HEK293T (cell line): ENCODE data around the gene ATP6V0C.

ENCODE experiments used
- CTCF ChIA-PET: fragments of 350-600 bp; formaldehyde crosslinking; extraction: SDS; loops from one replicate; lab custom pipeline; 2021; ENCODE audit warnings: antibody characterized with exemption, inconsistent platforms; lab: Yijun Ruan, JAX
- POLR2A ChIA-PET: fragments of 350-600 bp; formaldehyde crosslinking; extraction: SDS; loops from one replicate; lab custom pipeline; 2020; ENCODE audit warnings: antibody characterized with exemption, inconsistent platforms; lab: Yijun Ruan, JAX
- DNase-seq: peaks from one replicate; pipeline ENCODE4 v3.0.0; 2012; ENCODE audit warnings: mixed read lengths; ENCODE audit errors: extremely low spot score
- ARNT ChIP-seq: fragments of 450-650 bp; IDR thresholded peaks from 2 replicates; pipeline ENCODE4 v1.6.1; 2017; ENCODE audit warnings: mild to moderate bottlenecking
- BHLHE40 ChIP-seq: fragments of 450-650 bp; IDR thresholded peaks from 2 replicates; pipeline ENCODE4 v1.6.1; 2016; ENCODE audit warnings: mild to moderate bottlenecking, moderate library complexity, borderline replicate concordance
- CTBP1 ChIP-seq: fragments of 450-650 bp; IDR thresholded peaks from 2 replicates; pipeline ENCODE4 v1.6.1; 2016; ENCODE audit warnings: borderline replicate concordance
- ELF4 ChIP-seq: fragments of 450-650 bp; IDR thresholded peaks from 2 replicates; pipeline ENCODE4 v1.6.1; 2017; ENCODE audit warnings: antibody characterized with exemption
- FOXA1 ChIP-seq: fragments of 450-650 bp; IDR thresholded peaks from 2 replicates; pipeline ENCODE4 v1.6.1; 2016; ENCODE audit warnings: mild to moderate bottlenecking
- FOXM1 ChIP-seq: fragments of 450-650 bp; IDR thresholded peaks from 2 replicates; pipeline ENCODE4 v1.6.1; 2017; ENCODE audit warnings: mild to moderate bottlenecking, borderline replicate concordance
- HDGF ChIP-seq: fragments of 450-650 bp; IDR thresholded peaks from 2 replicates; pipeline ENCODE4 v1.6.1; 2017; ENCODE audit warnings: antibody characterized with exemption, borderline replicate concordance
- L3MBTL2 ChIP-seq: fragments of 450-650 bp; conservative IDR thresholded peaks from 2 replicates; pipeline ENCODE4 v1.6.1; 2016; ENCODE audit warnings: mild to moderate bottlenecking
- LEF1 ChIP-seq: fragments of 450-650 bp; IDR thresholded peaks from 2 replicates; pipeline ENCODE4 v1.6.1; 2017; ENCODE audit warnings: mild to moderate bottlenecking, borderline replicate concordance
- NFRKB ChIP-seq: fragments of 450-650 bp; IDR thresholded peaks from 2 replicates; pipeline ENCODE4 v1.6.1; 2016; ENCODE audit warnings: mild to moderate bottlenecking, moderate library complexity
- PKNOX1 ChIP-seq: fragments of 450-650 bp; IDR thresholded peaks from 2 replicates; pipeline ENCODE4 v1.6.1; 2016
- SP1 ChIP-seq: fragments of 450-650 bp; IDR thresholded peaks from 2 replicates; pipeline ENCODE4 v1.6.1; 2017
- SUZ12 ChIP-seq: fragments of 450-650 bp; IDR thresholded peaks from 2 replicates; pipeline ENCODE4 v1.6.1; 2016; ENCODE audit warnings: mild to moderate bottlenecking
- TARDBP ChIP-seq: fragments of 450-650 bp; IDR thresholded peaks from 2 replicates; pipeline ENCODE4 v1.6.1; 2016
- ZNF384 ChIP-seq: fragments of 450-650 bp; IDR thresholded peaks from 2 replicates; pipeline ENCODE4 v1.6.1; 2016

ATP6V0C gene

GRCh38 chr16:2512735-2513404 lies 882 bp upstream of the ATP6V0C start:
- CTCF ChIA-PET, result interaction anchor here (0.6 to 1.0 kb wide), 2 partner anchors 12 to 414 kb away, joined by 3 read pairs; no protein-coding TSS in a partner anchor
- TF ChIP-seq TARDBP, result no peak
- TF ChIP-seq CTBP1, result no peak
- no peak for TF ChIP-seq ZNF384
- no peak for TF ChIP-seq BHLHE40
- POLR2A ChIA-PET, result interaction anchor here (0.6 to 2.3 kb wide), 6 partner anchors 8 to 53 kb away, joined by 3 to 6 read pairs (median 4); partner anchors contain the start of genes PDPK1, TBC1D24 and TEDC2
- DNase-seq, result no peak

- POLR2A ChIA-PET, result interaction anchor here (0.6 to 2.3 kb wide), 6 partner anchors 13 to 55 kb away, joined by 3 to 6 read pairs (median 3); partner anchors contain the start of genes CEMP1, PDPK1 and TEDC2
- CTCF ChIA-PET, result no interaction called here
These were observed 804 bp downstream of the ATP6V0C start for GRCh38 chr16:2514333-2515179.

GRCh38 chr16:2515180-2515851 lies 1.6 kb downstream of the ATP6V0C start:
- TF ChIP-seq HDGF (no peak), FOXA1 (no peak), ARNT (no peak), CTBP1 (no peak), PKNOX1 (peak; percentile 75)
- DNase-seq, result no peak
- ChIA-PET CTCF (interaction anchor here (0.6 kb wide), 3 partner anchors 9 to 59 kb away, joined by 3 to 6 read pairs (median 4); no protein-coding TSS in a partner anchor), POLR2A (interaction anchor here (0.6 to 2.3 kb wide), 5 partner anchors 14 to 56 kb away, joined by 3 to 6 read pairs (median 3); partner anchors contain the start of genes PDPK1 and TEDC2)

More at GRCh38 chr16:2514333-2515179, 804 bp downstream of the ATP6V0C start:
- TF ChIP-seq FOXA1, result no peak
- DNase-seq, result no peak

- ChIA-PET CTCF (no interaction called here), POLR2A (interaction anchor here (2.3 kb wide), 1 partner anchor 15 kb away, joined by 5 read pairs; no protein-coding TSS in a partner anchor)
- no peak for DNase-seq
- no peak for TF ChIP-seq ARNT
- no peak for TF ChIP-seq HDGF
- no peak for TF ChIP-seq BHLHE40
- no peak for TF ChIP-seq ELF4
- TF ChIP-seq FOXM1, result no peak
- no peak for TF ChIP-seq CTBP1
- TF ChIP-seq LEF1, result no peak
- TF ChIP-seq SUZ12, result no peak
- TF ChIP-seq TARDBP, result no peak
- no peak for TF ChIP-seq NFRKB
- no peak for TF ChIP-seq FOXA1
- no peak for TF ChIP-seq PKNOX1
- no peak for TF ChIP-seq ZNF384
These were observed 2.9 kb downstream of the ATP6V0C start for GRCh38 chr16:2516391-2517240.

- POLR2A ChIA-PET, result interaction anchor here (0.5 to 1.1 kb wide), 3 partner anchors 13 to 27 kb away, joined by 3 to 4 read pairs (median 4); partner anchors contain the start of gene CEMP1
- TF ChIP-seq BHLHE40 (no peak), L3MBTL2 (no peak), SP1 (no peak), ARNT (no peak), PKNOX1 (no peak), ZNF384 (no peak)
These were observed 4.3 kb downstream of the ATP6V0C start for GRCh38 chr16:2517954-2518605.

More at GRCh38 chr16:2517954-2518605, 4.3 kb downstream of the ATP6V0C start:
- DNase-seq, result no peak
- CTCF ChIA-PET, result no interaction called here
